ENCODE results near the gene GJD3. TPM values are rescaled to one million over a fixed set of nuclear protein-coding genes. Genes with fewer than 3 reads are reported as not detected.

The GJD3 gene
- total and polyA plus RNA-seq, 5 donors = 0.27 to 1.4 (median 0.80) TPM

GRCh38 chr17:40352237-40352778, 12.2 kb downstream of the GJD3 start:
- Histone ChIP-seq H3K27me3 (ENCODE audit: control insufficient read depth, insufficient read depth) (no peaks in the 10 kb centered on the region), H3K27ac (ENCODE audit: low read length) (peak overlapping the region; percentile 10), H3K4me1 (ENCODE audit: control insufficient read depth, insufficient read depth, low read length) (peaks cover 29% of the 10 kb centered on the region), H3K9me3 (ENCODE audit: control insufficient read depth, low read length) (no peaks in the 10 kb centered on the region), H3K4me3 (ENCODE audit: low read length) (no peak overlapping the region)
- 73% methylated on average over 7 of the region's 7 CpGs for WGBS
- ATAC-seq = no peak
- DNase-seq = peak in 1 of 3 donors; percentile 42
- intact Hi-C loops (cut with DNase I) = loop anchor here in 2 of 4 donors (10.0 kb wide), 2 partner anchors 62 to 182 kb away; partner anchors contain the start of gene TOP2A (in 1 of the 2)

GRCh38 chr17:40351359-40352236, 12.9 kb downstream of the GJD3 start:
- peaks cover 37% of the 10 kb centered on the region for H3K4me1 ChIP-seq (ENCODE audit: control insufficient read depth, insufficient read depth, low read length)
- no peaks in the 10 kb centered on the region for H3K27me3 ChIP-seq (ENCODE audit: control insufficient read depth, insufficient read depth)
- intact Hi-C loops (cut with DNase I) = loop anchor here in 2 of 4 donors (2.0 to 10.0 kb wide), 3 partner anchors 47 to 183 kb away; partner anchors contain the start of gene TOP2A (in 1 of the 2)
- H3K9me3 ChIP-seq (ENCODE audit: control insufficient read depth, low read length) = no peaks in the 10 kb centered on the region
- ATAC-seq = no peak
- H3K27ac ChIP-seq (ENCODE audit: low read length) = peak overlapping the region; percentile 10
- H3K4me3 ChIP-seq (ENCODE audit: low read length) = no peak overlapping the region
- WGBS = 79% methylated on average over 27 of the region's 27 CpGs
- peak in 2 of 3 donors; percentile 48 to 60 for DNase-seq

DNA sequence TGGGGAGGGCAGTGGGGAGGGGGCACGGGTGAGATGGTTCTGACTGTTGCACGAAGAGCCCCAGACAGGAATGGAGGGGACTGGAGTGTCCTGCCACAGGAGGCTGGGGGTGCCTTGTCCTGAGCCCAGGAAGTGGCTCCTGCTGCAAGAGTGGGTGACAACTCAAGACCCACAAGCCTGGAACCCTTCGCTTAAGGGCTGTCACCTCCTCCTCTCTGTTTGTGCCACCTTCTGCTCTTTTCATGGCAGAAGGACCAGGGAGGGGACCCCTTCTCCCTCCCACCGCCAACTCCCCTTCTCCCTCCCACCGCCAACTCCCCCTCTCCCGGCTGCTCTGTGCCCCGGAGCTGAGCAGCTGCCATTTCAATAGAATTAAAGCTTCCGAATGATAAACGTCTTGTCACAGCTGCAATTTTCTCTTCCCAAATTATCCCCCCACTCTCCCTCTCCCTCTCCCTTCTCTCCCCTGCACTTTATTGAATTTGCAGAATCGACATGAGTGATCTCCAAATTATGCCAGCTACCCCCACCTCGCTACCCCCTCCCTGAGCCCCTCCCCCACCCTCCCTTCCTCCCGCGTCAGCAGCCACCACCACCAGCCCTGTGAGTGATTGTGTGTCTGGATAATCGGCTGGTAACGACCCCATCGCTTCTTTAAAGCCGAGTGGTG, 13.7 kb downstream of the GJD3 start:
- 48% methylated on average over 17 of the region's 17 CpGs for WGBS
- H3K4me3 ChIP-seq (ENCODE audit: low read length) = no peak overlapping the region
- no peak for DNase-seq
- peaks cover 38% of the 10 kb centered on the region for H3K4me1 ChIP-seq (ENCODE audit: control insufficient read depth, insufficient read depth, low read length)
- no peak for ATAC-seq
- no peaks in the 10 kb centered on the region for H3K27me3 ChIP-seq (ENCODE audit: control insufficient read depth, insufficient read depth)
- H3K9me3 ChIP-seq (ENCODE audit: control insufficient read depth, low read length) = no peaks in the 10 kb centered on the region
- H3K27ac ChIP-seq (ENCODE audit: low read length) = peak overlapping the region; percentile 3
- intact Hi-C loops (cut with DNase I) = loop anchor here in 2 of 4 donors (2.0 to 10.0 kb wide), 3 partner anchors 46 to 184 kb away; partner anchors contain the start of gene TOP2A (in 1 of the 2)

GRCh38 chr17:40349895-40350688, 14.4 kb downstream of the GJD3 start:
- ATAC-seq = peak; percentile 1 to 10
- Histone ChIP-seq H3K27me3 (ENCODE audit: control insufficient read depth, insufficient read depth) (no peaks in the 10 kb centered on the region), H3K9me3 (ENCODE audit: control insufficient read depth, low read length) (no peaks in the 10 kb centered on the region), H3K27ac (ENCODE audit: low read length) (peak overlapping the region; percentile 32), H3K4me3 (ENCODE audit: low read length) (no peak overlapping the region), H3K4me1 (ENCODE audit: control insufficient read depth, insufficient read depth, low read length) (peaks cover 38% of the 10 kb centered on the region)
- WGBS = 31% methylated on average over 19 of the region's 19 CpGs
- intact Hi-C loops (cut with DNase I) = loop anchor here in 2 of 4 donors (2.0 to 10.0 kb wide), 4 partner anchors 38 to 185 kb away; partner anchors contain the start of gene TOP2A (in 1 of the 2)
- DNase-seq = peak; percentile 73 to 89 (median 85)

GRCh38 chr17:40349477-40349894, 15.1 kb downstream of the GJD3 start:
- peaks cover 40% of the 10 kb centered on the region for H3K4me1 ChIP-seq (ENCODE audit: control insufficient read depth, insufficient read depth, low read length)
- WGBS = 22% methylated on average over 10 of the region's 10 CpGs
- DNase-seq (peak in 2 of 3 donors; percentile 69 to 81), ATAC-seq (peak; percentile 7)
- H3K27ac ChIP-seq (ENCODE audit: low read length) = peak overlapping the region; percentile 32
- H3K9me3 ChIP-seq (ENCODE audit: control insufficient read depth, low read length) = no peaks in the 10 kb centered on the region
- H3K27me3 ChIP-seq (ENCODE audit: control insufficient read depth, insufficient read depth) = no peaks in the 10 kb centered on the region
- H3K4me3 ChIP-seq (ENCODE audit: low read length) = no peak overlapping the region
- intact Hi-C loops (cut with DNase I) = loop anchor here in 1 of 4 donors (5.0 kb wide), 1 partner anchor 37 kb away; no protein-coding TSS in a partner anchor

GRCh38 chr17:40348562-40349476, 15.7 kb downstream of the GJD3 start:
- no peaks in the 10 kb centered on the region for H3K27me3 ChIP-seq (ENCODE audit: control insufficient read depth, insufficient read depth)
- no peak overlapping the region for H3K4me3 ChIP-seq (ENCODE audit: low read length)
- peak overlapping the region; percentile 79 for H3K27ac ChIP-seq (ENCODE audit: low read length)
- WGBS = 46% methylated on average over 17 of the region's 17 CpGs
- peaks cover 41% of the 10 kb centered on the region for H3K4me1 ChIP-seq (ENCODE audit: control insufficient read depth, insufficient read depth, low read length)
- DNase-seq (peak; percentile 67 to 90 (median 86)), ATAC-seq (peak; percentile 8 to 27)
- H3K9me3 ChIP-seq (ENCODE audit: control insufficient read depth, low read length) = no peaks in the 10 kb centered on the region
- intact Hi-C loops (cut with DNase I) = loop anchor here in 1 of 4 donors (5.0 kb wide), 1 partner anchor 37 kb away; no protein-coding TSS in a partner anchor

- peaks cover 41% of the 10 kb centered on the region for H3K4me1 ChIP-seq (ENCODE audit: control insufficient read depth, insufficient read depth, low read length)
- no peaks in the 10 kb centered on the region for H3K27me3 ChIP-seq (ENCODE audit: control insufficient read depth, insufficient read depth)
- WGBS = 42% methylated on average over 5 of the region's 5 CpGs
- H3K9me3 ChIP-seq (ENCODE audit: control insufficient read depth, low read length) = no peaks in the 10 kb centered on the region
- no peak for DNase-seq
- no peak for ATAC-seq
- intact Hi-C loops (cut with DNase I) = loop anchor here in 1 of 4 donors (5.0 kb wide), 1 partner anchor 36 kb away; no protein-coding TSS in a partner anchor
- no peak overlapping the region for H3K4me3 ChIP-seq (ENCODE audit: low read length)
- peak overlapping the region; percentile 79 for H3K27ac ChIP-seq (ENCODE audit: low read length)
Measured at GRCh38 chr17:40348136-40348504, 16.4 kb downstream of the GJD3 start.

- DNase-seq (peak in 2 of 3 donors; percentile 76 to 82), ATAC-seq (no peak)
- WGBS = 13% methylated on average over 9 of the region's 9 CpGs
- intact Hi-C loops (cut with DNase I) = loop anchor here in 1 of 4 donors (5.0 kb wide), 1 partner anchor 35 kb away; no protein-coding TSS in a partner anchor
- Histone ChIP-seq H3K4me3 (ENCODE audit: low read length) (no peak overlapping the region), H3K27me3 (ENCODE audit: control insufficient read depth, insufficient read depth) (no peaks in the 10 kb centered on the region), H3K27ac (ENCODE audit: low read length) (peak overlapping the region; percentile 79), H3K9me3 (ENCODE audit: control insufficient read depth, low read length) (no peaks in the 10 kb centered on the region), H3K4me1 (ENCODE audit: control insufficient read depth, insufficient read depth, low read length) (peaks cover 41% of the 10 kb centered on the region)
Measured at GRCh38 chr17:40347319-40348135, 17.0 kb downstream of the GJD3 start.

DNA sequence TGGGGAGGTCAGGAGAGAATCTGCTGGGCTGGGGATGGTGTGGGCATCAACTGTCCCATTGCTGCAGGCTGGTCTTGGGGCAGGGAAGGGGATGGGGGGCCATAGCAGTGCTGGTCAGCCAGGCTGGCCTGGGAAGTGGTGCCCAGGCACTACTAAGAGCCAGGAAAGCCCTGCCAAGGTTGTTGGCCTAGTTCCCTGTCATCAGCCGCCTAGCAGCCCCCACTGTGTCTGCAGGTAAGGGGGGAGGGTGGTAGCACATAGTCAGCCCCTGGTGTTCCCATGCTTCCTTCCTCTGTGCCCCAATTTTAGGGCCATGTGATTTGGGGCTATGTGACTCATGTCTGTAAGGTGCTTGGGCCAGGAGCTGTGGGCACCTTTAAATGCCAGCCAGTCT, 17.8 kb downstream of the GJD3 start:
- WGBS = 24% methylated on average over 1 of the region's 1 CpG

More for the DNA sequence above, 17.8 kb downstream of the GJD3 start:
- Histone ChIP-seq H3K27ac (ENCODE audit: low read length) (peak overlapping the region; percentile 26), H3K4me1 (ENCODE audit: control insufficient read depth, insufficient read depth, low read length) (peaks cover 41% of the 10 kb centered on the region), H3K4me3 (ENCODE audit: low read length) (no peak overlapping the region), H3K9me3 (ENCODE audit: control insufficient read depth, low read length) (no peaks in the 10 kb centered on the region), H3K27me3 (ENCODE audit: control insufficient read depth, insufficient read depth) (no peaks in the 10 kb centered on the region)
- DNase-seq = peak in 1 of 3 donors; percentile 56
- no peak for ATAC-seq
- intact Hi-C loops (cut with DNase I) = loop anchor here in 1 of 4 donors (5.0 kb wide), 1 partner anchor 34 kb away; no protein-coding TSS in a partner anchor
